HG02798 (cell line): ENCODE results near the gene DPYSL5.
A peak's percentile ranks its signal among the peaks of the same experiment; 100 is the strongest.

ENCODE experiments used
- ATAC-seq: cut with Tn5 transposase; IDR thresholded peaks from one replicate; pipeline ENCODE4 v1.9.1; 2021; ENCODE audit warnings: mild to moderate bottlenecking; ENCODE audit not compliant: unreplicated experiment, poor library complexity

DPYSL5 gene

DNA sequence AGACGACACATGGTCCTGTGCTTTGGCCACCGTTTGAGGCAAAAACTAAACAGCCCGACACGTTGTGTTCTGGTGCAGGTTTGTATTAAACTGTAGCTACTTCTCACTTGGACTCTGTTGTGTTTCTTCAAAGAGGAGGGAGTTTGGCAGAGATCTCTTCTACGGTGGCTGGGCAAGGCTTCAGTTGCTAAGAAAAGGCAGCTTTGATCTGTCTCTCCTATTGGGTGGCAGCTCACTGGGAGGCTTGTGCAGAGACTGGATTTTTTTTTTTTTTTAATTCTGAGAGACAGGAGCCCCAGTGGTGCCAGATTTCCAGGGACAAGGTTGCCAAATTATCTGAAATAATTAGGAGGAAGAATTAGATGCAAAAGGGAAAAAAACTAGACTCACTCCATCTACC lies 102.3 kb downstream of the DPYSL5 start:
- ATAC-seq, result no peak

DNA sequence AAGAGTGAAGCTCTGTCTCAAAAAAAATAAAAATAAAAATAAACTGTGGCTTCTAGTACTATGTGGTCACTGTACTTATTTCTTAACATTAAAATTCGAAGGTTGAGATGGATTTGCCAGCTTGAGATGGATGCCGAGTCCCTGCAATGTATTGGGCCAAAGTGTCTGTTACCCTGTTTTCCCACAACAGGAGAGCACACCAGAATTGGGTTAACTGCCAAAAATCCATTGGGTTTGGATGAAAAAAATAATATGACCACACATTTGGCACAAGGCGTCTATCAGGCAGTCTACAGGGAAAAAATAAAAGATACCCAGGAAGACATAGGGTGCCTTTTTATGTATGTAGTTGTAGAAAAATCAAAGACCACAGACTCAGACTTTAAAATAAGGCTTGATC lies 103.3 kb downstream of the DPYSL5 start:
- ATAC-seq, result no peak

DNA sequence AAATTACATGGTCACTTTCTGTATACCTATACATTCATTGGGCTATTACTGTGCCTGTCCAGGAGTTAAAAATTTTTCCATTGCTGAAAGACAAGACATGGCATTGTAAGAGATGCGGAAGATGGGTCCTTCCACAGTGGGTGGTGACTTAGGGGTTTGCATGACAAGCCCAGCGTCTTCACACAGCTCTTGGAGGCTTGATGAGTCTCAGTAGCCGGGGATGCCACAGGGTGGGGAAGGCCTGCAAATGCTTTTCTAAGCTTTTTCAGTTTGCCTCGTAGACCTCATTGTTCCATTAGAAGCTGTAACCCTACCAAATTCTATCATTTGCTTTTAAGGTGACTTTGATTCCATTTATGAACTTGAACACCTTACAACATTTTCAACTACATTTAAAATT lies 104.4 kb downstream of the DPYSL5 start:
- no peak for ATAC-seq

DNA sequence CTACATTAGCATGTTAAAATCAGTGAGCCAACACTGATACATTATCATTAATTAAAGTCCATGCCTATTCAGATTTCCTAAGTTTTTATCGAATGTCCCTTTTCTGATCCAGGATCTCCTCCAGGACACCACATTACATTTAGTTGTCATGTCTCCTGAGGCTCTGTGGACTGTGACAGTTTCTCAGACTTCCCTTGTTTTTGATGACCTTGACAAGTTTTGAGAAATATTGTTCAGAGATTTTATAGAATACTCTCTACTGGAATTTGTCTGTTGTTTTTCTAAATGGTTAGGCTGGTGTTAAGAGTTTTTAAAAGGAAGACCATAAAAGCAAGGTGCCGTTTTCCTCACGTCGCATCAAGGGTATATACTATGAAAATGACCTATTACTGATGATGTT lies 106.2 kb downstream of the DPYSL5 start:
- no peak for ATAC-seq

DNA sequence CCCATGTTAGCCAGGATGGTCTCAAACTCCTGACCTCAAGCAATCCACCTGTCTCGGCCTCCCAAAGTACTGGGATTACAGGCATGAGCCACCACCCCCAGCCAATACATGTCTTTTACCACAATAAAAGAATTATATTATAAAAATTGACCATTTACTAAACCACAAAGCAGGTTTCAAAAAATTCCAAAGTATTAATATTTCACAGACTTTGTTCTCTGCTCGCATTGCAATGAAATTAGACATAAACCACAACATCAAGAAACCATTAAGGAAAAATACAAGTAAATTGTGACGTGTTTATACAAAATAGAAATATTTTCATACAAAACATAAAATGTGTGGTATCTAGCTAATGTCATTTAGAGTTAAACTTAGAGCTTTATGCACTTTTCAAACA lies 109.1 kb downstream of the DPYSL5 start:
- ATAC-seq, result no peak

DNA sequence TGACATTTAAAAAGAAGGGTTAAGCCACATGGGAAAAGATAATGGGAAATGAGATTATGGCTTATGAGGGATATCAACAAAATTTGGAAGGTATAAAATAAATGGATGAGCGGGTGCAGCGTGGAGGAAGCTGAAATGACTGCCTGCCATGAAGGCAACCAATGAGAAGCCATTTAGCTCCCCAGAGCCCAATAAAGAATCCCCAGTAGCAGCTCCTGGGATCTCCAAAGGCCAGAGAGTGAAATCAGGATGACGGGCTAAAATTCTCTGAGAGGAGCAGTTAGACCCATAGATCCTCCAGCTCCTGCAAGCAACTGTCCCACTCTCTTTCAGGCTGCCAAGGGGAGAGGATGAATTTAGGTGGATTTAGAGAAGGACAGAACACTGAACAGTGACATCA lies 109.6 kb downstream of the DPYSL5 start:
- ATAC-seq, result no peak

DNA sequence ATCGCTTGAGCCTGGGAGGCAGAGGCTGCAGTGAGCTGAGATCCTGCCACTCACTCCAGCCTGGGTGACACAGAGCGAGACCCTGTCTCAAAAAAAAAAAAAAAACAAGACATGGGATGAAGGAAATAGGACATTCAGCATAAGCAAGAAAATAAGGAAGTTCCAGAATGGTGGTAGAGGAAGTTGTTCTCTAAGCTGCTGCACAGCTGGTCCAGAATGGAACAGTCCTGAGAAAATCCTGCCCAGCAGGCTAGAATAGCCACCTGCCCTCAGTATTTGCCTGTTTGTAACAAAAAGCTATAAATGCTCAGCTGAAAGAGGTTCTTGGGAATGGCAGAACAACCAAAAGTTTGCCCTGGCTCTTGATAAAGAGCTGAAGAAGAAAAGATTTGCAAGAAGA lies 111.4 kb downstream of the DPYSL5 start:
- no peak for ATAC-seq

DNA sequence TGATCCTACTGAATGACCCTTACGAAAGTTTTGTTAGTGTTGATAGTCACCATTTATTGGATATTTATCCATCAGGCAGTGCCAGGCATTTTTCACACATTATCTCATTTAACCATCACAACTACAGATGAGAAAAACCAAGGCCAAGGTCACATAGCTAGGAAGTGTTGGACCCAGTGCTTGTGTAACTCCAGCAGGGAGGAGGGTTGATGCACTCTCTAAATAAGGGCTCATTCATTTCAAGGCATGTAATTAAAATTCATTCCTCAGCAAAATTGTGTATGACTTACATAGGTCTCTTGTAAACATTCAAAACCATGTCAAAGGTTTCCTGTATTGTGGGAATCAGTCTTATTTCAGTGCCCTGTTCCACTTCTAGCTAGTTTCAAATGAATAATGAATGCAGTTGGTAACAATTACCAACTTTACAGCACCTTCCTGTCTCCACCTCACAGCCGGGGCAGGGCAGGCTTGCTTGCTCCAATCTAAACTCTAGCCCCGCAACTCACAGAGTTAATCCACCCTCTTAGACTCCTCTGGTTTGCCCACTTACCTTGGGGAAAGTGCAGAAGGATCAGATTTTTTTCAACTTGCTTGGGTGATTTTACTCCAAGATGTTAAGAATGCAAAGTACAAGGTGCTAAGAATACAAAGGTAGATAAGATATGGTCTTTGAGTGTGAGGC lies 116.7 kb downstream of the DPYSL5 start:
- no peak for ATAC-seq

DNA sequence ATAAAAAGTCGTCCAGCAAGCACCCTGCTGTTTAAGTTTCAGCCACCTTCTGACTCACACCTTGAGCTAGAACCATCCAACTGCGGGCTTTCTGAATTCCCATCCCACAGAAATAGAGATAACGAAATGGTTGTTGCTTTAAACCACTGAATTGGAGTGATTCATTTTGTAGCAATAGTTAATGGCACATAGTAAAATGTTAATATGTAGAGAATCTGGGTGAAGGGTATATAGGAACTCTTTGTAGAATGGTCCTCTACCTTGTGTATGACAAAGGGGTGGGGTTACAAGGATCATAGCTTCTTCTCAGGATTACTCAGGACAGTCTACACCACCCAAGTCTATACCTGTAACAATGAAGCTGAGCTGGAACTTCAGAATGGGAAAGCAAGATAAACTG lies 120.1 kb downstream of the DPYSL5 start:
- no peak for ATAC-seq

DNA sequence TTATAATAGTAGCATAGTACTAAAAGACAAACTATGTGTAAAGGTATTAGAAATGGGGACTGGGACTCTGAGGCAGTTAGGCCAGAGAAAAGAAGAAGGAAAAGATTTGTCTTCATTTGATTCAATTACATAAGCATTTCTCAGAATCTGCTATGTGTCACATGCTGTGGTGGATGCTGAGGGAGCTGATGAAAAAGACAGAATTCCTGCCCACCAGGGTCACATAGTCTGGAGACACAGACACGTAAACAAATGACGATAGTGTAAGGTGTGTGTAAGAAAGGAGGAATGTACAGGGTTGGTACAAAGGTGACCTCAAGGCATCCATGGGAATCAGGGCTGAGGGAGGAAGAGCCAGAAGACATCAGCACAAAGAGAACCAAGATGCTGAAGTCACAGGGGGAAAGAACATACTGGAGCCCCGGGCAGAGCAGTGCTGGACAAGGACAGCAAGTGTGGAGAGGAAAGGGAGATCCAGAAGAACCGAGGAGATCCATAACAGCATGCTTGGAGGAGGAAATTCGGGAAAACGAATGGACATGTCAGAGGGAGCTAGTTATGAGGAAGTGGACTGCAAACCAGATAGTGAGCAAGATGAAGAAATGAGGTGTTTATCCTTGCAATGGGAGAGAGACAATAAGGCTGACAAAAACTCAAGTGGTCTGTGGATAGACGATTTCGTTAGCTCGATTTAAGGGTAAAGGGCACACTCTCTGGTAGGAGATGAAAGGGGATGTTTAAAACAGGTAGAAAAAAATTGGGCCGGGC lies 121.3 kb downstream of the DPYSL5 start:
- no peak for ATAC-seq

DNA sequence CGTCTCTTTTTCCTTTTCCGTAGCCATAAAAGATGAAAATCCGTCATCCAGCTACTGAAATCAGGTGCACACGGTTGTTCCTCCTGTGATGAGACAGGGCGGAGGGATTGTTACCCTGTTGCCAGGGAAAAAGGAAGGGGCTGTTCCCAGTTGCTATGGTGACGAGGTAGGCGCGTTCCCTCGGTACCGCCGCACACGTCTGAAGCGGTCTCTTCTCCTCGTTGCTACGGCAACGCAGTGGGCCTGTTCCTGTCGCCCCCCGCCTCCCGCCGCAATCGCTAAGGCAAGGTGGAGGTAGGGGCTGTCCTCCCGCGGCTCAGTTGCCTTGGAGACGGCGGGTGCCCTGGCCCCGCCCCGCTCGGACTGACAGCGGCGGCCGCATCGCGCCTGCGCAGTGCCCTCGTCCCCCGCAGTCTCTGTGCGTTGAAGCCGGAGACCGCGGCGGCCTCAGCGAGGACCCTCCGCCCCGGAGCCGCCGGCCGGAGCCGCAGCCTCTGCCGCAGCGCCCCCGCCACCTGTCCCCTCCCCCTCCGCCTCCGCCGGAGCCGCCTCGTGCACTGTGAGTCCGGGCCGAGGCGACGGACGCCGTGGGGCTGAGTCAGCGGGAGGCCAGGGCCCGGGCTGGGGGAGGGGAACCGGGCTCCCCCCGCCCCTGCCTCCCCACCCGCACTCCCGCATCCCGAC lies 122.5 kb downstream of the DPYSL5 start, which contains the start of gene MAPRE3:
Gene MAPRE3, plus strand, starts transcription at position 394 of the 684 bp plus-strand sequence. CDS start 51,582 bp downstream, outside the sequence.
- ATAC-seq, result peak; percentile 90

DNA sequence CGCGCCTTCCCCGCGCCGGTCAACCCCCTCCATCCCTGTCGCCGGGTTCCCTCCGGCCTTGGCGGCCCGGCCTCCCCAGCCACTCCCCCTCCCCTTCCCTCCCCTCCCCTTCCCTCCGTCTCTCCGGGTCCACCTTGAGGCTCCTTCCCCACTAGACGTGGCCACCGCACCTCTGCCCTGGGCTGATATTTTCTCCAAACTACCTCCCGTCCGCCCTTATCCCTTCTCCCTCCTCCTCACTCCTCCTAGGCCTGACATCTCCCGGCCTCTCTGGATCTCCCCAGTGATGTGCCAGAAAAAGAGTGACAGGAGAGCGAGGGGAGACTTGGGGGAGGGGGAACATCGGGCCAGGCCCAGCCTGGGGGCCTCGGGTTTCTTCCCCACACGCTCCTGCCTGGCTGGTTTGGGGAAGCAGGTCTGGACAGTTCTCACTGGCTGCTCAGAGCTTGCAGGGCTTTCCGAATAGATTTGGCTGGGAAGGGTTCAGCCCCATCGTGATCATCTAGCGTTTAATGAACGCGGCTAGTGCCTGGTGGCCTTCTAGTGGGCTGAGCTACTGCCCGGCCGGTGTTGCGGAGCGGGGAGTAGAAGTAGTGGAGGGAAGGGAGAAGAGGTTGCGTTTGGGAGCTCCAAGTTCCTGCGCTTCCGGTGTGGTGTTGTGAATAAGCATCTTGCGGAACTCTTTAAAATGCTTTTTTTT lies 123.1 kb downstream of the DPYSL5 start:
- peak; percentile 2 for ATAC-seq

DNA sequence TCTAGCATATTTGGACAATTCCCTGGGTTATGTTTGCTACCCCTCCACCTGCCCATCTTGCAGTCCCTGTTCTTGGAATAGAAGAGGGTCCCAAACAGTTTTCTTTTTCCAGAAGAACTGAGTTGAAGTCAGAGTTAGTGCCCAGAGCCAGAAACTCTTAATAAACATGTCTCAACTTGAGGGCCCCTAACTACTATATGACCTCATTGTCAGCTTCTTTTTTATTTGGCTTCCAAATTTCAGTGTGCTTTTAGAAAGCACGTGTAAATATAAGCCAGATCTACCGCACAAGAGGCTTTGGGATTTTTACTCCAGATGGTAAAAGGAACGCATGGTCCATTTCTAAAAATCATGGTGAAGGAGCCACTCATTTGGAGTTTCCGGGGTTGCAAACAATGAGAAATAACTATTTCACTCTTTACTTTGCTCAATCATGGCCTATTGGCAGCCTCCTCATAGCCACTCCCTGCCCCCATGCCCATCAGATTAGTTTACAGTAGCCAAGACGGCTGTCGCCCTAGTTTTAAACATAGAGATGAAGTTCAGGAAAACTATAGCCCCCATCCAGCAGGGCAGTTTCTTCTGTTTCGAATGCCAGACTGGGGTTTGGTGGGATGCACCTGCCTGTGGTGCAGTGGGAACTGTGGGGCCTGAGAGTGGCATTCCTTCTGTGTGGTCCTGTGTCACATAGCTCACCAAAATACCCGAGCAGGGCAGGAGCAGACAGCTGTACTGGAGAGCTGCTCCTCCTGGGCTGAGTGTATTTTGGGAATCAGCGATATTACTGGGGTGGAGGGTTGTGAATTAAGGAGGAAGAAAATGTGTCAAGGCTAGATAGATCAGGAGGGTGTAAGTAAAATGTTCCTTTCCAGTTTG lies 124.2 kb downstream of the DPYSL5 start:
- ATAC-seq, result no peak

DNA sequence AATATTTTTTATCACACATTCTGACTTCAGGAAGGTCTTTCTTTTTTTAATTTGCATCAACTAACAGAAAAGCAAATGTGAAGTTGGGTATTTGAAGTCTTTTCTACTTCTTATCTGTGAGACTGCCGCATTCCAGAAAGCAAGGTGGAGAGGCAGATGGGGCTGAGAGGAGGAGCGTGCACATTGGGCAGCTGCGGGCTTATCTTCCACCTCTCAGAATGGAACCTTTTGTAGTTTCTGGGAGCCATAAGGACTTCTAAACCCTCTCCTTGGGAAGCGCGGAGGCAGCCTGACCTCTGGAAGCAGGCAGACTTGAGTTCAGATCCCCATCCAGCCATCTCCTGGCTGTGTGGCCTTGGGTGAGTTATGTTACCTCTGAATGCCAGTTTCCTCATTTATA lies 126.4 kb downstream of the DPYSL5 start:
- no peak for ATAC-seq

DNA sequence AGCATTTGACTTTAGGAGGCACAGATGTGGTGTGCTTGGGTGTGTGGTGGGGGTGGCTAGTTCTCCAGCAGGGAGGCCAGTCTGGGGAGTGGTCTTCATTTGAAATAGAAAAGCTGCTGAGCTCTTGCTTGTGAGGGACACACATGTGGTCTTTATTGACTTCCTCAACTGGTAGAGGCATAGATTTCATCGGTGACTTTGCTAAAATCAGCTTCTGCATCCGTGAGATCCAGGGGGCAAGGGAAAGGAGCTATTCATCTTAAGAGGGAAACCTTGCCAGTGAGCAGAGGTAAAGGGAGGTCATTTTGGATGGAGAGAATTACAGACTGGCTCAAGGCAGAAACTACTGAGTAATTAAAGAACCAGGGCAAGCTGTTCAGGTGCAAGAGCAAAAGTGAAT lies 127.2 kb downstream of the DPYSL5 start:
- no peak for ATAC-seq

DNA sequence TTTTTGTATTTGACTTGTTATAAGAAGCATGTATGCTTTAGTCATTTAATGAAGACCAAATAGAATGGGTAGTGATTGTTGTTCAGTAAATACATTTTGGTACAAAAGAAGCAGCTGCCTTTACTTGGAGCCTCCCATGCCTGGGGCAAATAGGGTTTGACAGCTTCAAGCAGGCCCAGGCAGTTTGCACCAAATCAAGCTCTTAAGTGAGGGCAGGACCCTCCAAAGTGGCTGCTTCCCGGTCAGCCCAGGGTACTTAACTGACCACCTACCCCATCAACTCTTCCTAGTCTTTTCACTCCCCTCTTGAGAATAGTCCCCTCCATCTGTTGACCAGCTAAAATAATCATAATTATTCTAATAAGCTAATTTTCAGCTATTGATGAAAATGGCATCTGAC lies 127.7 kb downstream of the DPYSL5 start:
- no peak for ATAC-seq

DNA sequence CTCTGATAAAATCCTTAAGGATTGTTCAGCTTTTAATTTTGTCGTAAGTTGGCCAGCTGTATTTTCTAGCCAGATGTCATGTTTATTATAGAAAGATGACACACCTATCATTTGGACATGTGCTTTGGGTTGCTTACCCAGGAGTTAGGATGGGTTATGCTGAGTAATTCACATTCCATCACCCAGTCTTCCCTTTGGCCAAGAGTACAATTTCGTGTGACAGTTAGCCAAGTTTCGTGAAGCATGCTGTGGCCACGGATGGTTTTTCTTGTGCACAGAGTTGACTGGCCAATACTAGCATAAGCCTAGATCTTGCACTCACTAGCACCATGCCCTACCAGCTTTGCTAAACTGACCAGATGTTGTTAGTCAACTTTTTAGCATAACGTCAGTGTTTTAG lies 128.3 kb downstream of the DPYSL5 start:
- ATAC-seq, result no peak

DNA sequence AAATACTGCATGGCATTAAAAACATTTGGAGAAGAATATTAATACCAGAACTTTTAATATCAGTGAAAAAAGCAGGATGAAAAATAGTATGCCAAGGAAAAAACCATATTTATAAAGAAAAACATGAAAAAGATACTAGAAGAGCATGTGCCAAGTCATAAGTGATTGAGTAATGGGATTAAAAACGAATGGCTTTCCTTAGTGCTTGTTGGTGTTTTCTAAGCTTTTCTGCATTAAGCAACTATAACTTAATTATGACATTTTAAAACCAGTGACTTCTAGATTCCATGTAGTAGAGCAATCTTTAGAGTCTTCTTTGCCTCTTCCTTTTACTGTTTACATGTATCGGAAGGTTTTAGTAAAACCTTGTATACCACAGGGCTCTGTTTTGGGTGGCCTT lies 129.1 kb downstream of the DPYSL5 start:
- ATAC-seq, result no peak

DNA sequence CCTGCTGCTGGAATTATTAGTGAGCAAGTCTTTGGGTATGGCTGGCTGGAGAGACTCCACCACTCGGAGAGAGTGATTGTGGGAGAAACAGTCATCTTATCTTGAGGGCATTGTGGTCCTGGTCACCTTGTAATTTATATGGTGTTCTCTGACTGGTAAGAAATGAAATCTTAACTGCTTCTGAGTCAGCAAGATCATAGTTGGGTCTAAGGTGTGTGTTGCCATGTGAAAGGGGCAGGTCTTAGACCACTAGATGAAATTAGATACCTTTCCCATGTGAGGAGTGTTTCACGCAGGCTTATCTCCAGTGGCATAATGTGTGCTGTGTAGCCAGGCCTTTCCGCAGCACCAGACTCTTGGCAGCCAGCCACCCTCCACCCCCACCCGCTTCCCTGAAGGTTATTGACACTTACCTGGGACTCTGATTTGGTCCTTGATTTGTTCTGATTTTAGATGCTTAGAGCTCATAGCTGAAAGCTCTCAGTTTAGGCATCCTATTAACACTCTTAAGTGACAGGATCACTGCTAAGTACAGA lies 130.2 kb downstream of the DPYSL5 start:
- no peak for ATAC-seq

DNA sequence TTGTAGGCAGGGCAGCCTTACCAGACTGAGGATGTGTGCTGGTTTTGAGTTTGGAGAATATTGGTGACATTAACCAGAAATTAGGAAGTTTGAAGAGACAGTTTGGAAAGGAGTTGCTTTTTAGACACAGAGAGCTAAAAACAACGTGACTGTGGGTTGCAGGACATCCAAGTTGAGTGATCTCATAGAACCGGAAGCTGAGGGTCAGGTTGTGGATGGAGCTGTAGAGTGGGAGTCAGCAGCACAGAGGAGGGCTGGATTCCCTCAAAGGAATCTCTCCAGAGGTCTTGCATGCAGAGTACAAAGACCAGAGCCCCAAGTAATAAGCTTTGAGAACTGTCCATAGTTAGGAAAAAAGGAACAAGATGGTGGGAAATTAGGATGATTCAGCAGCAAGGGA lies 131.8 kb downstream of the DPYSL5 start:
- ATAC-seq, result no peak
